ENCODE data around the gene JAM2. TPM values are rescaled to one million over a fixed set of nuclear protein-coding genes. Genes with fewer than 3 reads are reported as not detected.

JAM2 gene, protein sequence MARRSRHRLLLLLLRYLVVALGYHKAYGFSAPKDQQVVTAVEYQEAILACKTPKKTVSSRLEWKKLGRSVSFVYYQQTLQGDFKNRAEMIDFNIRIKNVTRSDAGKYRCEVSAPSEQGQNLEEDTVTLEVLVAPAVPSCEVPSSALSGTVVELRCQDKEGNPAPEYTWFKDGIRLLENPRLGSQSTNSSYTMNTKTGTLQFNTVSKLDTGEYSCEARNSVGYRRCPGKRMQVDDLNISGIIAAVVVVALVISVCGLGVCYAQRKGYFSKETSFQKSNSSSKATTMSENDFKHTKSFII
- total RNA-seq (2021): not detected in 2 replicates
- percentile 5 among the genes with signal in this experiment for Bru-seq, nascent RNA
- percentile 6 among the genes with signal in this experiment for BruChase-seq, experiment 1, labeled RNA remaining after a 2-hour chase
- not detected for BruChase-seq, experiment 2, labeled RNA remaining after a 6-hour chase
- long read RNA-seq: 0 reads

- no peak within 1 kb of the TSS for H2AFZ ChIP-seq
- no peak for TF ChIP-seq CTCF (conservative IDR thresholded peaks at IDR 0.05)
- TF ChIP-seq EZH2 (IDR thresholded peaks at IDR 0.05; ENCODE audit: low read depth): no peak
- H3K9me2 ChIP-seq (ENCODE audit: insufficient read depth): no peaks in the 10 kb centered on the region
- BruUV-seq (replicated peaks): no TSS peak
- no peaks in the 10 kb centered on the region for H3K27me3 ChIP-seq (ENCODE audit: insufficient read depth, low read depth)
- CTCF ChIA-PET: no interaction called here
- no peaks in the 10 kb centered on the region for H3K79me2 ChIP-seq (ENCODE audit: low read depth)
- H3K27ac ChIP-seq: no peak within 1 kb of the TSS
- H3K36me3 ChIP-seq (ENCODE audit: low read depth): no peaks in the 10 kb centered on the region
- H4K20me1 ChIP-seq (ENCODE audit: insufficient read depth): no peaks in the 10 kb centered on the region
- POLR2A ChIA-PET (ENCODE audit: unreplicated experiment): no interaction called here
- no peaks in the 10 kb centered on the region for H3K4me1 ChIP-seq (replicated peaks; ENCODE audit: insufficient read depth)
- H3F3A ChIP-seq (ENCODE audit: insufficient read depth, low read depth): no peaks in the 10 kb centered on the region
- no peak for DNase-seq
- no peaks in the 10 kb centered on the region for H3K9me3 ChIP-seq (ENCODE audit: insufficient read depth, low read depth)
- peak within 1 kb of the TSS; percentile 38; the same call in 1 of the 2 replicates for H3K4me2 ChIP-seq
- intact Hi-C loops (cut with micrococcal nuclease; ENCODE audit: unreplicated experiment): no loop called here
- no peak within 1 kb of the TSS for H3K4me3 ChIP-seq
These were observed at the start of gene JAM2 for GRCh38 chr21:25638660-25639550. JAM2 (plus strand) TSS chr21:25639258; CDS start chr21:25639822, 564 bp downstream.

DNA sequence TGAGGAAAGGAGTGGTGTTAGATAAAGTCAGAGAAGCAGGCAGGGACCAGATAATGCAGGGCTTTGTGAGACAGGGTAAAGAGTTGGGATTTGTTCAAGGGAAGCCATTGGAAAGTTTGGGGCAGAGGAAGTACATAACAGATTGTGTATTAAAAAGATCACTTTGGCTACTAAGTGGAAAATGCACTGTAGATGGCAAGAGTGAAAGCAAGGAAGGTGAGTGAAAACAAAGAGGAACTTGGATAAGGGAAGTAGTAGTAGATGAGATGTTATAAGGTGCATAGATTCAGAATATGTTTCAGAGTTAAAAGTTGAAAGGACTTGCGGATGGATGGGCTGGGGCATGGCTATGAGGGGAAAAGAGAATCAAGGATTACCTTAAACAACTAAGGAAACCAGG lies 49.2 kb upstream of the JAM2 start:
- ChIA-PET POLR2A (ENCODE audit: unreplicated experiment) (no interaction called here), CTCF (interaction anchor here (0.6 kb wide), 1 partner anchor 142 kb away, joined by 3 read pairs; no protein-coding TSS in a partner anchor)
- TF ChIP-seq EZH2 (IDR thresholded peaks at IDR 0.05; ENCODE audit: low read depth): no peak
- TF ChIP-seq CTCF (conservative IDR thresholded peaks at IDR 0.05): no peak
- Histone ChIP-seq H3K36me3 (ENCODE audit: low read depth) (no peaks in the 10 kb centered on the region), H3K4me1 (replicated peaks; ENCODE audit: insufficient read depth) (no peaks in the 10 kb centered on the region), H2AFZ (no peak overlapping the region), H3K9me3 (ENCODE audit: insufficient read depth, low read depth) (no peaks in the 10 kb centered on the region), H3K9me2 (ENCODE audit: insufficient read depth) (no peaks in the 10 kb centered on the region), H3K79me2 (ENCODE audit: low read depth) (no peaks in the 10 kb centered on the region), H3K4me3 (no peak overlapping the region), H3K27ac (no peak overlapping the region), H3K27me3 (ENCODE audit: insufficient read depth, low read depth) (no peaks in the 10 kb centered on the region), H3F3A (ENCODE audit: insufficient read depth, low read depth) (no peaks in the 10 kb centered on the region), H4K20me1 (ENCODE audit: insufficient read depth) (no peaks in the 10 kb centered on the region), H3K4me2 (no peak overlapping the region)
- DNase-seq: no peak
- no TSS peak for BruUV-seq (replicated peaks)
- intact Hi-C loops (cut with micrococcal nuclease; ENCODE audit: unreplicated experiment): no loop called here
